ENCODE measurements around the gene LURAP1L.
"Not testable (repeated sequence)": the region's sequence is repeated elsewhere in the genome, so short reads cannot be mapped to it uniquely, and the experiment has no call there.

The LURAP1L gene

GRCh38 chr9:12862611-12863410 lies 88.0 kb downstream of the LURAP1L start:
- no peak overlapping the region for H3K4me3 ChIP-seq (ENCODE audit: low read depth, low read length)
- DNase-seq (ENCODE audit: low read depth): no peak
- no peak for TF ChIP-seq CTCF (IDR thresholded peaks at IDR 0.05; ENCODE audit: low read depth, low read length, missing control alignments)

GRCh38 chr9:12863618-12864017 lies 88.8 kb downstream of the LURAP1L start:
- no peak overlapping the region for H3K4me3 ChIP-seq (ENCODE audit: low read depth, low read length)
- TF ChIP-seq CTCF (IDR thresholded peaks at IDR 0.05; ENCODE audit: low read depth, low read length, missing control alignments): no peak
- no peak for DNase-seq (ENCODE audit: low read depth)

GRCh38 chr9:12865380-12865779 lies 90.6 kb downstream of the LURAP1L start:
- not testable (repeated sequence) for H3K4me3 ChIP-seq (ENCODE audit: low read depth, low read length); DNase-seq (ENCODE audit: low read depth)
